Glutamatergic neuron (in vitro differentiated cells): ENCODE results near the gene PTTG1IP. TPM values are rescaled to one million over a fixed set of nuclear protein-coding genes. Genes with fewer than 3 reads are reported as not detected.

Experiments
- DNase-seq: peaks from one replicate; pipeline ENCODE4 v3.0.0; 2022
- H3K27ac Mint-ChIP-seq: one replicate; pipeline ENCODE4 v1.8.0; 2020; ENCODE audit warnings: mild to moderate bottlenecking, mixed read lengths, inconsistent platforms; ENCODE audit not compliant: unreplicated experiment
- H3K27me3 Mint-ChIP-seq: one replicate; pipeline ENCODE4 v1.8.0; 2020; ENCODE audit warnings: mild to moderate bottlenecking, moderate library complexity, mixed read lengths, inconsistent platforms; ENCODE audit not compliant: unreplicated experiment
- H3K36me3 Mint-ChIP-seq: one replicate; pipeline ENCODE4 v1.8.0; 2020; ENCODE audit warnings: mild to moderate bottlenecking, mixed read lengths, inconsistent platforms; ENCODE audit not compliant: unreplicated experiment
- H3K4me1 Mint-ChIP-seq: one replicate; pipeline ENCODE4 v1.8.0; 2020; ENCODE audit warnings: mild to moderate bottlenecking, low read depth, mixed read lengths, inconsistent platforms; ENCODE audit not compliant: unreplicated experiment
- H3K4me3 Mint-ChIP-seq: one replicate; pipeline ENCODE4 v1.8.0; 2020; ENCODE audit warnings: mild to moderate bottlenecking, mixed read lengths, inconsistent platforms; ENCODE audit not compliant: unreplicated experiment
- H3K9me3 Mint-ChIP-seq: one replicate; pipeline ENCODE4 v1.8.0; 2020; ENCODE audit warnings: mild to moderate bottlenecking, moderate library complexity, mixed read lengths, inconsistent platforms; ENCODE audit not compliant: unreplicated experiment
- total RNA-seq: library from RNA; stranded (reverse); fragmentation: NEBNext Ultra II Directional; extraction: Animal tissue kit (Norgen Biotek cat#: 25700); gene quantifications from one replicate; pipeline ENCODE4 v1.2.1, GENCODE V29; 2021; ENCODE audit not compliant: unreplicated experiment
- TF ChIP-seq, protein P1 (sequence below): fragments of 200-600 bp; sonication (generic); IDR thresholded peaks from one replicate; pipeline ENCODE4 v1.5.0; 2021; ENCODE audit not compliant: partially characterized antibody, unreplicated experiment

The PTTG1IP gene
- total RNA-seq, 1 donor from 2014 or later = 249 TPM

DNA sequence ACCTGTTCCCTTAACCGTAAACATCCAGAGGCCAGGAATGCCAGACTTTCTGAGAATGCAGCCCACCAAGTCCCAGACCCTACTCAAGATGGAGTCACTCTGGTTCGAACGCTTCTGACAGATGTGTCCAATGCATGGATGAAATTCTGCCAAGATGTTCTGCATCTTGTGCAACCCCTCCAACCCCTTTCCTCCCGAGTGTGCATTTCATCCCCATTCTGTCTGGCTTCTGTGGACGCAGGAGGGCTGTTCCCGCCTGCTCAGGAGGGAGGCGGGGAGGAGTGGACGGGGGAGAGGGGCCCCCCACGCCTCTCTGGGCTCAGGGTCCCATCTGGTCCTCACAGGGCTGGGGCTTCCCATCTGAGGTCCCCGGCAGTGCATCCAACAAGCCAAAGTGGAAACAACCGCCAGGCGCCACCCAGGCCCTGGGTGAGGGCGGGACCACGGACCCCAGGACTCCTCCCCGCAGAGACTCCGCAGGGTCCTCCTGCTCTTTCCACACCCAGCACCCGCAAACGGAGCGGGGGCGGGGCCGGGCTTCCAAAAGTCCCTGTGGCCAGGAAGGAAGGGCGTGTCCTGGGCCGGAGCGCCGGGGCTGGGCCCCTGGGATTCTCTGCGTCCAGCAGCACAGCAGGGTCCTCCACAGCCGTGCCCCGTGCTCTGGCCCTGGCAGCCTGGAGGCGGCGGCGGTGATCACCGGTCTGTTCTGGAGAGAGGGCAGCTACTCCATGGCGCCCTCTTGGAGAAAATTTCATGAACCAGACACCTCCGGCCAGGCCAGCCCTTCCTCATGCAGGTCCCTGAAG, 27.9 kb downstream of the PTTG1IP start:
- peak overlapping the region; percentile 61 for H3K4me3 Mint-ChIP-seq
- H3K36me3 Mint-ChIP-seq = no peaks in the 10 kb centered on the region
- H3K27me3 Mint-ChIP-seq = peaks cover 10% of the 10 kb centered on the region
- H3K9me3 Mint-ChIP-seq = peaks cover 6% of the 10 kb centered on the region
- H3K27ac Mint-ChIP-seq = peak overlapping the region; percentile 28
- DNase-seq = peak; percentile 80
- peaks cover 5% of the 10 kb centered on the region for H3K4me1 Mint-ChIP-seq
- TF ChIP-seq, protein P1, sequence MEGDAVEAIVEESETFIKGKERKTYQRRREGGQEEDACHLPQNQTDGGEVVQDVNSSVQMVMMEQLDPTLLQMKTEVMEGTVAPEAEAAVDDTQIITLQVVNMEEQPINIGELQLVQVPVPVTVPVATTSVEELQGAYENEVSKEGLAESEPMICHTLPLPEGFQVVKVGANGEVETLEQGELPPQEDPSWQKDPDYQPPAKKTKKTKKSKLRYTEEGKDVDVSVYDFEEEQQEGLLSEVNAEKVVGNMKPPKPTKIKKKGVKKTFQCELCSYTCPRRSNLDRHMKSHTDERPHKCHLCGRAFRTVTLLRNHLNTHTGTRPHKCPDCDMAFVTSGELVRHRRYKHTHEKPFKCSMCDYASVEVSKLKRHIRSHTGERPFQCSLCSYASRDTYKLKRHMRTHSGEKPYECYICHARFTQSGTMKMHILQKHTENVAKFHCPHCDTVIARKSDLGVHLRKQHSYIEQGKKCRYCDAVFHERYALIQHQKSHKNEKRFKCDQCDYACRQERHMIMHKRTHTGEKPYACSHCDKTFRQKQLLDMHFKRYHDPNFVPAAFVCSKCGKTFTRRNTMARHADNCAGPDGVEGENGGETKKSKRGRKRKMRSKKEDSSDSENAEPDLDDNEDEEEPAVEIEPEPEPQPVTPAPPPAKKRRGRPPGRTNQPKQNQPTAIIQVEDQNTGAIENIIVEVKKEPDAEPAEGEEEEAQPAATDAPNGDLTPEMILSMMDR = no peak

GRCh38 chr21:44844256-44844655, 29.2 kb downstream of the PTTG1IP start:
- Mint-ChIP-seq H3K27ac (no peak overlapping the region), H3K36me3 (no peaks in the 10 kb centered on the region), H3K27me3 (peaks cover 13% of the 10 kb centered on the region), H3K9me3 (peaks cover 7% of the 10 kb centered on the region), H3K4me1 (peaks cover 5% of the 10 kb centered on the region), H3K4me3 (no peak overlapping the region)
- TF ChIP-seq, protein P1 = no peak
- DNase-seq = no peak

- TF ChIP-seq, protein P1 = no peak
- Mint-ChIP-seq H3K4me3 (no peak overlapping the region), H3K4me1 (peaks cover 5% of the 10 kb centered on the region), H3K27ac (no peak overlapping the region), H3K27me3 (peaks cover 10% of the 10 kb centered on the region), H3K36me3 (no peaks in the 10 kb centered on the region), H3K9me3 (peaks cover 8% of the 10 kb centered on the region)
- DNase-seq = no peak
Observed at GRCh38 chr21:44842721-44843445, 30.6 kb downstream of the PTTG1IP start.

DNA sequence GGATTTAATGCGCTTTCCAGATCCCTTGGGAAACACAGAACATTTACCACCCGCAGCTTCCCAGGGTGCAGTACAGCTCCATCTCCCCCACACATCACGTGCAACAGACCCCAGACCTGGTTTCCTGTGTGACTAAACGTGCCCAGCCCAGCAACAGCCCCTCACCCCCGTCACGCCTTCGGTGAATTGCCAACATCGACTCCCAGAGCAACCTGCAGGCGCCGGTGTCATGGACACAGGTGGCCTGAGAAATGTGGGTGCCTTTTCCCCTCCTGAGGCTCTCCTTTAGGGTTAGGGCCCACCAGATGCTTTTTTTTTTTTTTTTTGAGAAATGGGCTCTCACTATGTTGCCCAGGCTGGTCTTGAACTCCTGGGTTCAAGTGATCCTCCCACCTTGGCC, 31.4 kb downstream of the PTTG1IP start:
- Mint-ChIP-seq H3K27me3 (peaks cover 12% of the 10 kb centered on the region), H3K4me3 (no peak overlapping the region), H3K9me3 (peaks cover 8% of the 10 kb centered on the region), H3K4me1 (peaks cover 5% of the 10 kb centered on the region), H3K36me3 (no peaks in the 10 kb centered on the region), H3K27ac (no peak overlapping the region)
- DNase-seq = no peak
- TF ChIP-seq, protein P1 = no peak

GRCh38 chr21:44840771-44841170, 32.7 kb downstream of the PTTG1IP start:
- H3K36me3 Mint-ChIP-seq = no peaks in the 10 kb centered on the region
- no peak overlapping the region for H3K27ac Mint-ChIP-seq
- H3K4me3 Mint-ChIP-seq = no peak overlapping the region
- H3K4me1 Mint-ChIP-seq = peaks cover 6% of the 10 kb centered on the region
- peaks cover 13% of the 10 kb centered on the region for H3K27me3 Mint-ChIP-seq
- TF ChIP-seq, protein P1 = no peak
- H3K9me3 Mint-ChIP-seq = peaks cover 5% of the 10 kb centered on the region
- DNase-seq = no peak
